DOHH2 (cell line): Measurements from ENCODE around the gene UFSP1.

Experiments used
- EZH2phosphoT487 ChIP-seq: fragments of 200-600 bp; sonication (generic); IDR thresholded peaks from 2 replicates; pipeline ENCODE4 v1.6.1; 2017; ENCODE audit warnings: borderline replicate concordance, mild to moderate bottlenecking, antibody characterized with exemption, low read length, moderate library complexity, mixed read lengths
- TF ChIP-seq, protein P1 (sequence below): fragments of 200-600 bp; sonication (generic); IDR thresholded peaks from one replicate; pipeline ENCODE4 v1.5.1; 2014; ENCODE audit warnings: antibody characterized with exemption, mild to moderate bottlenecking, low read depth, low read length; ENCODE audit not compliant: poor library complexity, severe bottlenecking

DNA sequence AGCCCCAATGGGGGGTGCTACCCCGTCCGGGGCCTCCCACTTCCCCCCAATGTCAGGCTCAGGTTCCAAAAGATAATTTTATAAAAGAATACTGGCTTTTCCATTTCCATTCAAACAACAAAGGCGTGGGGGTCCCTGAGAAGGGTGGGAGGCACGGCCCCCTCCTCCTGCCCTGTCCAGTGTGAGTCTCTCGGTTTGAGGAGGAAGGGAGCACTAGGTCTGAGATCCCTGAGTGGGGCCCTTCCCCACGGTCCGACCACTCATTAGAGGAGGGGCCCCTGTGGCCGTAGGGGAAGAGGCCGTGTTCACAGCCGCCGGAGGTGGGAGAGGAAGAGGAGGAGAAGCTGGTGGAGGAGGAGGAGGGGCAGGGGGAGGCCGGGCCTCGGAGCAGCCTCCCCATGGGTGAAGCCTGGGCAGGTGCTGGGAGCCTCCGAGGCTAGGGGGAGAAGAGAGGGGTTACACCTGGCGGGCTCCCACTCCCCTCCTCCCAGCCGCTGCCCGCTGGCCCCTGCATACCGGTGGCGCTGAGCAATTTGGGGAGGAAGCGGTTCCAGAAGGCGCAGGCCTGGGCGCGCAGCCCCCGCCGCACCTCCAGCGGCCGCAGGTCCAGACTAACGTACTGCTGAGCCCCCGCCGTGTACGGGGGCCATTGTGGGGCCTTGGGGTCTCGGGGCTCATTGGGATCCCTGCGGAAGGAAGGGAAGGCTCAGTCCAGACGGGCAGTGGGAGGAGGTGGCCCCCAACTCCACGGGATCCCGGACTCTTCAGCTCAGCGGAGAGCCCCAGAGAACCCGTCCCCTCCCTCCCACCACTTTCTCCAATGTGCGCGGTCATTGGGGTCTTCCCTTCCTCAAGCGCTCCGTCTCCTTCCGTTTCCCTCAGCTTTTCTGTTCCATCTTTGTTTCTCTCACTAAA lies 1.4 kb upstream of the UFSP1 start:
- TF ChIP-seq, protein P1, sequence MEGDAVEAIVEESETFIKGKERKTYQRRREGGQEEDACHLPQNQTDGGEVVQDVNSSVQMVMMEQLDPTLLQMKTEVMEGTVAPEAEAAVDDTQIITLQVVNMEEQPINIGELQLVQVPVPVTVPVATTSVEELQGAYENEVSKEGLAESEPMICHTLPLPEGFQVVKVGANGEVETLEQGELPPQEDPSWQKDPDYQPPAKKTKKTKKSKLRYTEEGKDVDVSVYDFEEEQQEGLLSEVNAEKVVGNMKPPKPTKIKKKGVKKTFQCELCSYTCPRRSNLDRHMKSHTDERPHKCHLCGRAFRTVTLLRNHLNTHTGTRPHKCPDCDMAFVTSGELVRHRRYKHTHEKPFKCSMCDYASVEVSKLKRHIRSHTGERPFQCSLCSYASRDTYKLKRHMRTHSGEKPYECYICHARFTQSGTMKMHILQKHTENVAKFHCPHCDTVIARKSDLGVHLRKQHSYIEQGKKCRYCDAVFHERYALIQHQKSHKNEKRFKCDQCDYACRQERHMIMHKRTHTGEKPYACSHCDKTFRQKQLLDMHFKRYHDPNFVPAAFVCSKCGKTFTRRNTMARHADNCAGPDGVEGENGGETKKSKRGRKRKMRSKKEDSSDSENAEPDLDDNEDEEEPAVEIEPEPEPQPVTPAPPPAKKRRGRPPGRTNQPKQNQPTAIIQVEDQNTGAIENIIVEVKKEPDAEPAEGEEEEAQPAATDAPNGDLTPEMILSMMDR = no peak
- no peak for TF ChIP-seq EZH2phosphoT487
